A549 treated with CpdA at 1 μM for 4 hours (cell line): ENCODE data around the gene SEMA6B. TPM values are rescaled to one million over a fixed set of nuclear protein-coding genes. Genes with fewer than 3 reads are reported as not detected.

ENCODE experiments used
- total RNA-seq: library from RNA; stranded (reverse); fragments of 200-300 nt; extraction: Qiagen RNA extraction; gene quantifications from 5 replicates; pipeline ENCODE4 v1.2.3, GENCODE V29; 2022; ENCODE audit warnings: low read depth

SEMA6B gene, protein sequence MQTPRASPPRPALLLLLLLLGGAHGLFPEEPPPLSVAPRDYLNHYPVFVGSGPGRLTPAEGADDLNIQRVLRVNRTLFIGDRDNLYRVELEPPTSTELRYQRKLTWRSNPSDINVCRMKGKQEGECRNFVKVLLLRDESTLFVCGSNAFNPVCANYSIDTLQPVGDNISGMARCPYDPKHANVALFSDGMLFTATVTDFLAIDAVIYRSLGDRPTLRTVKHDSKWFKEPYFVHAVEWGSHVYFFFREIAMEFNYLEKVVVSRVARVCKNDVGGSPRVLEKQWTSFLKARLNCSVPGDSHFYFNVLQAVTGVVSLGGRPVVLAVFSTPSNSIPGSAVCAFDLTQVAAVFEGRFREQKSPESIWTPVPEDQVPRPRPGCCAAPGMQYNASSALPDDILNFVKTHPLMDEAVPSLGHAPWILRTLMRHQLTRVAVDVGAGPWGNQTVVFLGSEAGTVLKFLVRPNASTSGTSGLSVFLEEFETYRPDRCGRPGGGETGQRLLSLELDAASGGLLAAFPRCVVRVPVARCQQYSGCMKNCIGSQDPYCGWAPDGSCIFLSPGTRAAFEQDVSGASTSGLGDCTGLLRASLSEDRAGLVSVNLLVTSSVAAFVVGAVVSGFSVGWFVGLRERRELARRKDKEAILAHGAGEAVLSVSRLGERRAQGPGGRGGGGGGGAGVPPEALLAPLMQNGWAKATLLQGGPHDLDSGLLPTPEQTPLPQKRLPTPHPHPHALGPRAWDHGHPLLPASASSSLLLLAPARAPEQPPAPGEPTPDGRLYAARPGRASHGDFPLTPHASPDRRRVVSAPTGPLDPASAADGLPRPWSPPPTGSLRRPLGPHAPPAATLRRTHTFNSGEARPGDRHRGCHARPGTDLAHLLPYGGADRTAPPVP
- 4.4 to 6.5 TPM (median 6.0 TPM) in 5 replicates for total RNA-seq

GRCh38 chr19:4559569-4559968, at the start of gene SEMA6B:
Gene SEMA6B, minus strand, starts transcription at chr19:4559684. Its CDS starts 1,227 bp downstream, at chr19:4558457.

GRCh38 chr19:4539693-4540581, 19.5 kb downstream of the SEMA6B start, which contains the start of gene LRG1:
Gene LRG1, minus strand, starts transcription at chr19:4540036. Its CDS starts 23 bp downstream, at chr19:4540013.

DNA sequence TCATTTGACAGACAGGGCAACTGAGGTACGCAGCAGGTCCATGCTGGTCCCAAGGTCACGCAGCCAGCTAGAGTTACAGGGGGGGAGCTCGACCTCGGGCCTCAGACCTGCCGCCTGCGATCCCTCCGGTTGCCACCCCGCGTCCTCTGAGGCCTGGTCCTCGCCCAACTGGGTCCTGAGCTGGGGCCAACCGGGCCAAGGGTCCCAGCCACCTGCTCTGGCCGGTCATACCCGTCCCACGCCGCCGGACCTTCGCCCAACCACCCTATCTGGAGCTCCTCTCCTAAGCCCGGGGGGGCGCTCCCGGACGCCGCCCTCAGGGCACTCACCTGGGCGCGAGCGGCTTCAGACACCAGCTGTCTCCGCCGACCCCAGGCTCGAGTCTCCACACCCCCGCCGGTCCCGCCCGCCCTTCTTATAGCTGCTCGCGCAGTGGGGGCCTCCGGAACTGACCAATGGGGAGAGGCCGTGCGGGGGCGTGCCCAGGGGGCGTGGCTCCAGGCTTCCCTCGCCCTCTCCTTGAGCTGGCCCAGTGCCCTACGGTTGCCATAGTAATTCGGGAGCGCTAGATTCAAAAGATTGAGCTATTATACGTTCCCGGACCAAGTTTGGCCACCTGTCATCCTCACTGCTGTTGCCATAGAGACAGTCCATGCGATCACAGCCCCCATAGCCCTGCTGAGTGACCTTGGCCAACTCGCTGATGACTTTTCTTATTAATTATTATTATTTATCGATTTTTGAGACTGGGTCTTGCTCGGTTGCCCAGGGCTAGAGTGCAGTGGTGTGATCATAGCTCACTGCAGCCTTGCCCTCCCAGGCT, 24.4 kb downstream of the SEMA6B start, which contains the start of gene PLIN5:
PLIN5 (minus strand) TSS at position 389 of the 823 bp plus-strand sequence. CDS start 1,150 bp downstream, outside the sequence.

GRCh38 chr19:4518345-4519171, 40.9 kb downstream of the SEMA6B start, which contains the start of gene PLIN4:
Gene PLIN4, minus strand, starts transcription at chr19:4518486. Its CDS starts 214 bp downstream, at chr19:4518272.

Other genes with a start within 250 kb of the SEMA6B start
- 0.22 TPM in 1 of 5 replicates, not detected in the others for gene STAP2, start 220.9 kb downstream of the SEMA6B start, total RNA-seq
- gene MPND, start 216.1 kb downstream of the SEMA6B start, total RNA-seq: 4.7 to 12.2 TPM (median 11.2 TPM) in 5 replicates
- gene SH3GL1, start 159.1 kb downstream of the SEMA6B start, total RNA-seq: 43.7 to 62.9 TPM (median 61.9 TPM) in 5 replicates
- 22.5 to 24.9 TPM (median 23.7 TPM) in 5 replicates for gene CHAF1A, start 157.0 kb downstream of the SEMA6B start, total RNA-seq
- gene UBXN6, start 101.9 kb downstream of the SEMA6B start, total RNA-seq: 37.5 to 60.4 TPM (median 59.6 TPM) in 5 replicates
- 24.9 to 32.0 TPM (median 28.7 TPM) in 5 replicates for gene HDGFL2, start 87.4 kb downstream of the SEMA6B start, total RNA-seq
- 0.20 to 0.27 TPM (median 0.21 TPM) in 5 replicates for gene PLIN4, start 41.2 kb downstream of the SEMA6B start, total RNA-seq
- 0.06 to 0.25 TPM (median 0.17 TPM) in 4 of 5 replicates, not detected in the other for gene PLIN5, start 24.5 kb downstream of the SEMA6B start, total RNA-seq
- 0.09 to 0.28 TPM (median 0.13 TPM) in 4 of 5 replicates, not detected in the other for gene LRG1, start 19.6 kb downstream of the SEMA6B start, total RNA-seq
- gene TNFAIP8L1, start 79.8 kb upstream of the SEMA6B start, total RNA-seq: 3.5 to 5.1 TPM (median 4.8 TPM) in 5 replicates
- gene MYDGF, start 110.7 kb upstream of the SEMA6B start, total RNA-seq: 113 to 149 TPM (median 145 TPM) in 5 replicates
- gene DPP9, start 164.2 kb upstream of the SEMA6B start, total RNA-seq: 60.1 to 78.1 TPM (median 65.7 TPM) in 5 replicates
- 5.3 to 6.0 TPM (median 5.6 TPM) in 5 replicates for gene FEM1A, start 232.1 kb upstream of the SEMA6B start, total RNA-seq